CD1c-positive myeloid dendritic cell (primary cell): ENCODE measurements around the gene PLXNC1.

Source experiments
- DNase-seq: peaks from one replicate; pipeline ENCODE4 v3.0.0-alpha.2; 2016; ENCODE audit errors: extremely low spot score

The PLXNC1 gene

GRCh38 chr12:94180558-94181296 lies 32.4 kb downstream of the PLXNC1 start:
- DNase-seq, result peak; percentile 82

GRCh38 chr12:94182986-94183707 lies 34.8 kb downstream of the PLXNC1 start:
- no peak for DNase-seq

GRCh38 chr12:94183708-94184379 lies 35.5 kb downstream of the PLXNC1 start:
- DNase-seq, result no peak

GRCh38 chr12:94184995-94185719 lies 36.8 kb downstream of the PLXNC1 start:
- DNase-seq, result no peak

GRCh38 chr12:94185801-94186200 lies 37.4 kb downstream of the PLXNC1 start:
- no peak for DNase-seq

- DNase-seq, result no peak
Measured at GRCh38 chr12:94186278-94187241, 38.2 kb downstream of the PLXNC1 start.

- no peak for DNase-seq
Measured at GRCh38 chr12:94187361-94187760, 39.0 kb downstream of the PLXNC1 start.

- no peak for DNase-seq
Measured at GRCh38 chr12:94190623-94191022, 42.2 kb downstream of the PLXNC1 start.

- no peak for DNase-seq
Measured at GRCh38 chr12:94191023-94191422, 42.6 kb downstream of the PLXNC1 start.

GRCh38 chr12:94191811-94192210 lies 43.4 kb downstream of the PLXNC1 start:
- no peak for DNase-seq

- DNase-seq, result no peak
Measured at GRCh38 chr12:94192506-94192905, 44.1 kb downstream of the PLXNC1 start.

- DNase-seq, result no peak
Measured at GRCh38 chr12:94193168-94193567, 44.8 kb downstream of the PLXNC1 start.

GRCh38 chr12:94195483-94195882 lies 47.1 kb downstream of the PLXNC1 start:
- DNase-seq, result no peak

GRCh38 chr12:94198469-94198868 lies 50.1 kb downstream of the PLXNC1 start:
- no peak for DNase-seq

GRCh38 chr12:94198872-94199271 lies 50.5 kb downstream of the PLXNC1 start:
- DNase-seq, result no peak

GRCh38 chr12:94200069-94200468 lies 51.7 kb downstream of the PLXNC1 start:
- DNase-seq, result no peak

GRCh38 chr12:94200695-94201094 lies 52.3 kb downstream of the PLXNC1 start:
- no peak for DNase-seq

- DNase-seq, result no peak
Measured at GRCh38 chr12:94202245-94203180, 54.1 kb downstream of the PLXNC1 start.

GRCh38 chr12:94203181-94203546 lies 54.8 kb downstream of the PLXNC1 start:
- DNase-seq, result no peak

- DNase-seq, result no peak
Measured at GRCh38 chr12:94203796-94204195, 55.4 kb downstream of the PLXNC1 start.
